ENCODE data around the gene RAD23B.

The RAD23B gene

DNA sequence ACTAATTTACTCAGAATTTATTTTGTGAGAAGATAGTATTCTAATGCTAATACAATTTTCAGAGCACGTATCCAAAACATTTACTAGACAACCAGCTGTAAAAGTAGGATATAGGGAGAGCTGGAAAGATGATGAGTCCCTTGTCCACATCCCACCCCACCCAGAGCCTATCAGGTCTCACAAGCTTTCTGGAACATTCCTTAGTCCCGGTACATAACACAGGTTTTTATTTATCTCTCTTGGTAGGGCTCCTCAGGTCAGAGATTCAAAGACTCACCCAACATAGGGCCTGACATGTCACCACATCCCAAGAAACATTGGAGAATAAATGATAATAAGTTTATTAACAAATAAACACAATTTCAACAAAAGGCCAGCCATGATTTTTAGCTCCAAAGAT, 13.8 kb upstream of the RAD23B start:
- DNase-seq (ENCODE audit: extremely low read depth, low read depth) = no peak
- H3K4me3 ChIP-seq (replicated peaks; ENCODE audit: low read depth, low read length) = no peak overlapping the region
- TF ChIP-seq, protein P1, sequence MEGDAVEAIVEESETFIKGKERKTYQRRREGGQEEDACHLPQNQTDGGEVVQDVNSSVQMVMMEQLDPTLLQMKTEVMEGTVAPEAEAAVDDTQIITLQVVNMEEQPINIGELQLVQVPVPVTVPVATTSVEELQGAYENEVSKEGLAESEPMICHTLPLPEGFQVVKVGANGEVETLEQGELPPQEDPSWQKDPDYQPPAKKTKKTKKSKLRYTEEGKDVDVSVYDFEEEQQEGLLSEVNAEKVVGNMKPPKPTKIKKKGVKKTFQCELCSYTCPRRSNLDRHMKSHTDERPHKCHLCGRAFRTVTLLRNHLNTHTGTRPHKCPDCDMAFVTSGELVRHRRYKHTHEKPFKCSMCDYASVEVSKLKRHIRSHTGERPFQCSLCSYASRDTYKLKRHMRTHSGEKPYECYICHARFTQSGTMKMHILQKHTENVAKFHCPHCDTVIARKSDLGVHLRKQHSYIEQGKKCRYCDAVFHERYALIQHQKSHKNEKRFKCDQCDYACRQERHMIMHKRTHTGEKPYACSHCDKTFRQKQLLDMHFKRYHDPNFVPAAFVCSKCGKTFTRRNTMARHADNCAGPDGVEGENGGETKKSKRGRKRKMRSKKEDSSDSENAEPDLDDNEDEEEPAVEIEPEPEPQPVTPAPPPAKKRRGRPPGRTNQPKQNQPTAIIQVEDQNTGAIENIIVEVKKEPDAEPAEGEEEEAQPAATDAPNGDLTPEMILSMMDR (IDR thresholded peaks at IDR 0.05; ENCODE audit: low read depth, low read length, missing control alignments) = no peak

GRCh38 chr9:107269681-107270080, 13.4 kb upstream of the RAD23B start:
- no peak overlapping the region for H3K4me3 ChIP-seq (replicated peaks; ENCODE audit: low read depth, low read length)
- TF ChIP-seq, protein P1 (IDR thresholded peaks at IDR 0.05; ENCODE audit: low read depth, low read length, missing control alignments) = no peak
- no peak for DNase-seq (ENCODE audit: extremely low read depth, low read depth)

DNA sequence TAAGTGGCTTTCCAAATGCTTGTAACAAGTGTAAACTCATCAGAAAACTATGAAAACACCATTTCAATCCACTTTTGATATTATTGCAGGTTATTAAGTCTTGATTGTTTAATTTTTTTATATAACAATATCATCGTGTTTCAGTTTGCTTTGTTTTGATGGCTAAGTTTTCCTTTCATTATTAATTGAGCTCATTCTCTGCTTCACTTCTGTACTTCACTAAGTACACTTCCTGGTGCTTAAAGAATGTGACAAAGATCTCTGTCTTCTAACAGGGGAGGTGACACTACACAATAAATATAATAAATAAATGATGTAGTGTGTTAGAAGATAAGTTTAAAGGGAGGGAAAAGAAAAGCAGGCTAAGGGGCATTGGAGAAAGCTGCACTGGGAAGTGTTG, 13.0 kb upstream of the RAD23B start:
- TF ChIP-seq, protein P1 (IDR thresholded peaks at IDR 0.05; ENCODE audit: low read depth, low read length, missing control alignments) = no peak
- no peak for DNase-seq (ENCODE audit: extremely low read depth, low read depth)
- H3K4me3 ChIP-seq (replicated peaks; ENCODE audit: low read depth, low read length) = no peak overlapping the region

- DNase-seq (ENCODE audit: extremely low read depth, low read depth) = no peak
- TF ChIP-seq, protein P1 (IDR thresholded peaks at IDR 0.05; ENCODE audit: low read depth, low read length, missing control alignments) = no peak
These were observed 12.5 kb upstream of the RAD23B start for GRCh38 chr9:107270580-107270979.

DNA sequence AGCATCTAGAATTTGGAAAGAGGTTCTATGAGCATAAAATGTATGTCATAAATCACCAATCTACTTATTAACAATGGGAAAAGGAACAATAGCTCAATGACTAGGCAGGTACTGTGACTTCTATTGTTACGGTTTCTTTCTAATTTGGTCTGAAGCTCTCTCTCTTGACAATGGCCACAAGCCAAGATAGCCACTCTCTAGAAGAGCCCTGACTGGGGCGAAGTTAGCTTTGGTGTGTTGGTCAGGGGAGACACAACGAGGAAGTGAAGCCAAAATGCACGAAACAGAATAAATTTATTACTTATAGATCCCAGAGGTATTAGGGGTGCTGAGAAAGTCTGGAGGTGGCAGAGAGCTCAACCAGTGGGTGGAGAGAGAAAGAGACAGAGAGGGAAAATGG, 9.4 kb upstream of the RAD23B start:
- DNase-seq (ENCODE audit: extremely low read depth, low read depth) = no peak
- no peak overlapping the region for H3K4me3 ChIP-seq (replicated peaks; ENCODE audit: low read depth, low read length)
- TF ChIP-seq, protein P1 (IDR thresholded peaks at IDR 0.05; ENCODE audit: low read depth, low read length, missing control alignments) = no peak

More at GRCh38 chr9:107270580-107270979, 12.5 kb upstream of the RAD23B start:
- no peak overlapping the region for H3K4me3 ChIP-seq (replicated peaks; ENCODE audit: low read depth, low read length)

GRCh38 chr9:107274096-107274495, 9.0 kb upstream of the RAD23B start:
- H3K4me3 ChIP-seq (replicated peaks; ENCODE audit: low read depth, low read length) = no peak overlapping the region
- DNase-seq (ENCODE audit: extremely low read depth, low read depth) = no peak
- TF ChIP-seq, protein P1 (IDR thresholded peaks at IDR 0.05; ENCODE audit: low read depth, low read length, missing control alignments) = no peak

- TF ChIP-seq, protein P1 (IDR thresholded peaks at IDR 0.05; ENCODE audit: low read depth, low read length, missing control alignments) = no peak
- H3K4me3 ChIP-seq (replicated peaks; ENCODE audit: low read depth, low read length) = no peak overlapping the region
- peak; percentile 85 for DNase-seq (ENCODE audit: extremely low read depth, low read depth)
These were observed 8.1 kb upstream of the RAD23B start for GRCh38 chr9:107274953-107275422.
